ENCODE data around the gene MRPL32.

MRPL32 gene

GRCh38 chr7:42928754-42929153, 3.4 kb upstream of the MRPL32 start:
- no peak for DNase-seq

DNA sequence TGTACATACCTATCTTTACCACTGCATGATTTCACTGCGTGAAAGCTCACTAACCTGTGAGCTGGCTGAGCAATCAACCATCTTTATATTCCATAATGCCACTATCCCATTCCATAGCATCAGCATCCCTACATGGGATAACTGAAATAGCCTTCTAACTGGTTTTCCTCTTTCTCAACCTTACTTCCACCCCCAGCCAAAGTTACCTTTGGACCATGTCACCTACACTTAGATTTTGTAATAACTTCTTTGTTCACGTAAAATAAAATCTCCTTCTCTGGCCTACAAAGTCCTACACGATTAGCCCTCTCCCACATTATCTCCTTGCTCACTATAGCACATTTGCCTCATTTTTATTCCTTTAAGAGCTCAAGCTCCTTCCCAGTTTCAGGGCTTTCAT, 2.7 kb upstream of the MRPL32 start:
- DNase-seq = no peak

DNA sequence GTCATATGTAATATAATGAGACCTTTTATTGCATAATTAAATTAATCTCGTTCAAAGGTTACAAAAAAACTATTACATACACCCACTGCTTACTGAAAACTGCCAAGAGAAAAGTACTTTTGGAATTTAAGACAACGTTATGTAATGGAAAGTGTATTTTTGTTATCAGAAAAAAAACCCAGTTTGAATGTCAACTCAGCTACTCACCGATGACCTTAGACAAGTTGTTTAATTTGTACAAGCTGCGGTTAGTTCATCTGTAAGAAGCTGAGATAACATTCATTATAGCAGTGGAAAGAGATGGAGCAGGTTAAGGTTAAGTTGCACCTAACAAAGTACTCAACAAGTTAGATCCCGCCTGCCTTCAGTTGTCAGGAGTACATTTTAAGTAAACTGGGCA, 1.3 kb upstream of the MRPL32 start:
- no peak for DNase-seq

DNA sequence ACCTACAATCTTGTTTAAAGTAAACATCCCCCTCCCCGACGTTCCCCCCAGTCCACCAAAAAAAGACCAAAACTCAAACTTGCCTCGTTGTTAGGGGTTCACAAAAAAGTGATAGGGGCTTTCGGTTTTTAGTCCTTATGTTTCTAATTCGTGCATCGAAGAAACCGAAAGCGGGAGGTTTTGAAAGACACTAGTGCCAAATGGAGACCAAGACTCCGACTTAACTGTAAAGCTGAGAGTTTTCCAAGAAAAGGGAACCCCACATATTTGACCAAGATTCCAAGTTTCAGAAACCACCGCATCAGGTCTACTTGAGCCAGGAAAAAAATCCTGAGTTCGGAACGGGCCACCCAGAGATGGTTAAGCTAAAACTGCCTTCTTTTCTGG, 736 bp upstream of the MRPL32 start:
- DNase-seq = no peak

- DNase-seq = no peak
Measured at GRCh38 chr7:42932811-42933591, 825 bp downstream of the MRPL32 start.

- no peak for DNase-seq
Measured at GRCh38 chr7:42934291-42934690, 2.1 kb downstream of the MRPL32 start.

GRCh38 chr7:42935861-42936260, 3.7 kb downstream of the MRPL32 start:
- no peak for DNase-seq

DNA sequence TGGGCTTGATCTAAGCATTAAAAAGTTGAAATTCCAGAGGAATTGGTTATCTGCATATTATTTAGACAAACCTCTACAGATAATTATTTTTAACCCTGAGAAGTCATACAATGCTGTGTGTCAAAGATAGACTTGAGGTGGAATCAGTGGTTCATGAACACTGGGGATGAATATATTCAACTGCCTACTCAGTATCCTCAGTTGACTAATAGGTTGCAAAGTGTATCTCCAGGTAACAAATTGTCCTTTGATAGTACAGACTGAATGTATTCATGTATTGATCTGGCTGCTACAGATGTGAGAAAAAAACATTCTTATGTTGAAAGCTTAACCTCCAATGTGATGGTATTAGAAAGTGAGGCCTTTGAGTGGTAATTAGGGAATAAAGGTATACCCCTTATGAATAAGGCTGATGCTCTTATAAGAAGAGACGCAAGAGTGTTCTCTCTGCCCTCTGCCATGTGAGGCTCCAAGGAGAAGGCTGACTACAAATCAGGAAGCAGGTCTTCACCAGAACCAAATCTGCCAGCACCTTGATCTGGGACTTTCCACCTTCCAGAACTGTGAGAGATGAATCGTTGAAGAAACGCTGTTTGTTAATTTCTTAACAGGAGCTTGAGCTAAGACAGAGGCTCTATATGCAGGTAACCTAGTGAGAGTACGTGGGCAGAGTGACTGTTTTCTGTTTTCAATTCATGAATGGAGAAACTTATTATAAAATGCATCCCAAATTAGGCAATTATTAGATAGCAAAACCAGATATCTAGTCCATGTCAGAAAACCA, 7.5 kb downstream of the MRPL32 start:
- DNase-seq = no peak

DNA sequence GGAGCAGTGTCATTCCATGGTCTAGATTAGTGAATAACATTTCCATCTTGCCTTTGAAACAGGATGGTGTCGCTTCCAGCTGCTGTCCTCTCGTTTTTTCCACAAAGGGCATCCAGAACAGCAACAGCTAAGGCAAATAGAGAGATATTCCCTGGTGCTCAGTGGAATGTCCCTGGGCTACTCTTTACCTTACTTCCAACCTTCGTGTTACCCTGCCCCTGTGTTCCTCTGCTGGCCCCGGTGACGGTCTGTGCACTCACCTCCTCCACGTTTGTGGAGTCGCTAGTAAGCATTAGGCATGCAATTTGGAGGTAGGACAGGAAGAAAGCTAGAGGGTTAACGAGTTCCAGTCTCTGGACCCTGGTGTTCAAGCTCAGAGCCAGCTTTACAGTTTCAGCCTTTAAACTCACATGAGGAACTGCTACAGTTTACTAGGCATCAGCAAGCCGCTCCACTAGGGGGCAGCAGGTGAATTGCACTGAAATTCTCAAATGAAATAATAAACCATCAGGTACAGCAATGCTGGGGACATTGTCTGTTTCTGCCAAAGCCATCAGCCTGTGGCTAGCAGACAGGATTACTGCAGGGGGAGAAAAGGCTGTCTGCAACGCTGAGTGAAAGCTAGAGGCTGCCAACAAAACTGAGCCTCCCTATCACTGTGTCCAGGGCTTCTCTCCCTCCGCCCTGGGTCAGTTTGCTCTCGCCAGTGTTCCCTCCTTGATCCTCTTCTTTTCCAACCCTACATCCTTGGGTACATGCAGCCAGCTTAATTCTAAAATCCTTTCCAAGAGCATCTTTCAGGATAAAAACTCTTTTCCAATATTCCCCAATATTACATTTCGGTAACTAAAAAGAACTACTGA, 9.0 kb downstream of the MRPL32 start:
- peak; percentile 17 for DNase-seq

DNA sequence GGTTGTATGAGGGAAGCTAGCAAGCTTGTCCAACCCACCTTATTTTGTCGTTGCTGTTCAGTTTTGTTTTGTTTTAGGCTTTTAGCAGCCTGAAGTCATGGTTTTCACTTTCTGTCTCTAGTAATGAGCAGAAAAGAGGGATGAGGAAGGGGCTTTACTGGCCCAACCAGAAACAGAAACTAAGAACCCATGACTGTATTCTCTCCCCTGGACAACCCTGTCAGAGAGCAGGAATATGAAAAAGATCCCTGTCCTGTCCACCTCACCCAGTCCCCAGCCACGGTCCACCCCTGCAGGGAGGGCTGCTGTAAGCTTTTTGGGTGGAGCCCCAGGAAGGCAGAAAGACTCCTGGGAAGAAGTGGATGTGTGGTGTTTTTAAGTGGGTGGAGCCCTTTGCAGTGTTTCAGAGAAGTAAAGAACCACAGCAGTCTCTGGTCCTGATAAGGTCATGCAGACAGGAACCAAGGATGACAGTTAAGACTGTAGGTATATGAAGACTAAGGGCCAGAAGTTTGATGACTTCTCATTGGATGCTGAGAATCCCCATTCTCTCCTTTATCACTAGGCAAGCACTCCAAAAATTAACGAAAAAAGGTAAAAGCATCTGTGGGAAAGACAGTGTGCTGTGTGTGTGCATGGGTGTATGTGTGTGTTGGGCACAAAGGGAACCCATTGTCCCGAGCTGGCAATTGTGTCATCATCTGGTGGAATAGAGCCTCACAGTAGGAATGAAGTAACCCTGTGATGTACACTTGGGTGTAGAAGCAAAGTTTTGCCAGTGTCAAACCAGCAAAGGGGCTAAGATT, 13.8 kb downstream of the MRPL32 start:
- no peak for DNase-seq

DNA sequence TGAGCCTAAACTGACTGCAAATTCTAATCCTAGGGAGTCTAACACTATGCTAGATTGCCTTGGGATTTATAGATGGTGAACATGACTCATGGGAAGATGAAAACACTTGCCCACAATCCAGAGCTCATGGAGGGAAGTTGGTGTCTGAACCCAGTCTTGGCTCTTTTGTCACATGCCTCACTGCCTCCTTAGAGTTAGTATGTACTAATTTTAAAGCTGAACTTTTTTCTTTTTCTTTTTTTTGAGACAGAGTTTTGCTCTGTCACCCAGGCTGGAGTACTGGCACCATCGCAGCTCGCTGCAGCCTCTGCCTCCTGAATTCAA, 14.4 kb downstream of the MRPL32 start:
- no peak for DNase-seq

DNA sequence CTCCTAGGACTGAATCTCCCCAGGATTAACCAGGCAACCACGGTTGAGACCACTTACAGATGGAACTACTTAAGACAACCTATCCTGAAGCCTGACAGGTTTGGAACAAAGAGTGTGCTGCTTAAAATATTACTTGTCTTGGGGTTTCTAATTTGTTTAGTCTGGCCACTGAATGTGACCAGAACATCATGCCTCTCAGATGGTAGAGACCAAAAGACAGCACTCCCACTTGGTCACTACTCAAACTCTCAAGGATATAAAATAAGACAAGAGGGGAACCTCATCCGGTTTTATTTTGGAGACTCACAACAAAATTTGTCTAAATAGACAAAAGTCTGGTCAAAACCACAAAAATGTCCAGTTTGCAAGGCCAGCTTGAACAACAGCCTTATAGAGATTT, 15.3 kb downstream of the MRPL32 start:
- DNase-seq = no peak

- DNase-seq = no peak
Measured at GRCh38 chr7:42950417-42950816, 18.2 kb downstream of the MRPL32 start.

DNA sequence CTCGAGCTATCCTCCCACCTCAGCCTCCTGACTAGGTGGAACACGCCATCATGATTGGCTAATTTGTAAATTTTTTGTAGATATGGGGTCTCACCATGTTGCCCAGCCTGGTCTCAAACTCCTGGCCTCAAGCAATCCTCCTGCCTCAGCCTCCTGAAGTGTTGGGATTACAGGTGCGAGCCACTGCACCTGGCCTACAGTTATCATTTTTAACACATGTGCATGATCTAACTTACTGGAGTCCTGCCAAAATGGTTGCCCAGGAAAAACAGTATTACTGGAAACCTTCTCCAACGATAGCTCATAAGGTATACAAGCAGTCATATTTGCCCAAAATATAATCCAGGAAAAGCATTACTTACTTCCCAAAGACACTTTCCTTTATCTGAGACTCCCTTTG, 20.2 kb downstream of the MRPL32 start:
- DNase-seq = no peak

DNA sequence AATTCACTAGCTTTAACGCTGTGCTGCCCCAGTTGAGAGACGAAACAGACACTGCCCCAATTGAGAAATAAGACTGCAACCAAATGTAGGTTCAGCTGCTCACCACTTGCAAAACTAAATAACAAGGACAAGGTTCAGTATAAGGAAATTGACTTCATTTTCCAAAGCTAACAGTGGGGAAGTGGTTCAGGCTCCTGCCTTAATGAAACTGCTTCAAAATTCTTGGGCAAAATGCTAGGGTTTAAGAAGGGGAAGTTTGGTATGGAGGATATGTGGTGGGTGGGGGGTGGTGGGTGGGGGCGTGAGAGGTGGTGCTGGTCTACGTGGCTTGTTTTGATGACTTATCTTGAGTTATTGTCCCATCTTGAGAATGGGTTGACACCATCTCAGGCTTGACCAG, 21.8 kb downstream of the MRPL32 start:
- DNase-seq = no peak

- DNase-seq = no peak
Measured at GRCh38 chr7:42956062-42956461, 23.9 kb downstream of the MRPL32 start.

DNA sequence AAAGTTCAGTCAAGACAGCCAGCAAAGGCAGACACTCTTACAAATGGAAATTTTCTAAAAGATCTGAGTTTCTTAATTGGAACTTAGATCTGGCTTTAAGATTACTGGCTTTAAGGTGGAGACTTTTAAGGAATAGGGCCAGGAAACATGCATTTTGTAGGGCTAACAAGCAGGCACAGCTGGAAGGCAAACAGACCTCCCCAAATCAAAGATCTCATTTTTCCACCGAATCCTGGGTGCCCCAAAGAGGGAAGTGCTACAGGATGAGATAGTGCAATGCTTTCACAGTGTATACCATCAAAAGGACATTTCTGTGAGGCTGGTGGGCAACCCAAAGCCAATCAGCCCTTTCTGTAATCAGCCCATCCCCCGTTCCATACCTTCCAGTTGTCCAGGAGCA, 27.4 kb downstream of the MRPL32 start:
- no peak for DNase-seq

DNA sequence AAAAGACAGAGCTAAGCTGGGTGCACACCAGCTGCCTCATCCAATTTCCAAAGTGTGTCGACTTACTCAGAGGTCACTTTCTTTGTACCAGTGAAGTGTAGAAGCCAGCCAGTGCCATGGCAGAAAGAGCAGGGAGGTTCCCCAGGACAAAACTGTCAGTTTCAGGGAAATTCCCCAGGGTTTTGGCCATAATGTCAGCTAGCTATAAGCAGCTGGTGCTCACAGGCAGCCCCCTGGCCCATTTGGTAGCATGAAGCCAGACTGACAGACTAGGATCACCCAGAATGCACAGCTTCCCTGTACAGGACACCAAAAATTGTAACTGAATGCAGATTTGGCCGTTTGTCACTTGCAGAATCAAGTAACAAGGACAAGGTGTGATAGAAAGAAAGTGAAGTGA, 28.6 kb downstream of the MRPL32 start:
- DNase-seq = no peak

DNA sequence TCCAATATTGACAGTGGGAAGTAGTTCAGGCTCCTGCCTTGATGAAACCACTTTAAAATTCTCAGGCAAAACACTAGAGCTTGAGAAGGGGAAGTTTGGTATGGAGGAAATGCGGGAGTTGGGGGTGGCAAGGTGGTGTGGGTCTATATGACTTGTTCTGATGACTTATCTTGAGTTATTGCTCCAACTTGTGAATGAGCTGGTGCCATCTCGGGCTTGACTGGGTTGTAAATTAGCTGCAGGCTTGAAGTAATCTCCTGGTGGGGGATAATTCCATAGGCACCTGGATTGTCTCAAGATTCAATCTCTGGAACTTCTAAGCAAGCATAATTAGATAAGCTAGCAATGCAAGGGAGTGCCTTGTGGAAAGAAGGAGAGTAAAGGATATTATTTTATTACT, 29.0 kb downstream of the MRPL32 start:
- DNase-seq = no peak

DNA sequence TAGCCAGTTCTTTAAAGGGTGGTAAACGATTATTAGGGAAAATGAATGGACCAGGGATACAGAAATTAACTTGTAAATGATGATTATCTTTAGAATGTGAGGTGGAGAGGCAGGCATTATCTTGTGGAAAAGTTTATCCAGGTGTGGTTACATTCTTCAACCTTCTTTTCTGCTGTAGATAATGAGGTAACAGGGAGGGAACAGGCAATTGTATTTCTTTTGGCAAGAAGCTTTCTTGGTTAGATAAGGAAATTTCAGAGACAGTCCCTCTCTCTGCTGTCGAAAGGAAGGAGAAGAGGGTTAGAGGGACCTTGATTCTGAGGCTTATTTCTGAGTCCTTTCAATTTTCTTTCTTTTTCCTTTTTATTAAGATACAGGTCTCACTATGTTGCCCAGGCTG, 32.1 kb downstream of the MRPL32 start:
- DNase-seq = no peak

- DNase-seq = no peak
Measured at GRCh38 chr7:42964849-42965805, 33.0 kb downstream of the MRPL32 start.

DNA sequence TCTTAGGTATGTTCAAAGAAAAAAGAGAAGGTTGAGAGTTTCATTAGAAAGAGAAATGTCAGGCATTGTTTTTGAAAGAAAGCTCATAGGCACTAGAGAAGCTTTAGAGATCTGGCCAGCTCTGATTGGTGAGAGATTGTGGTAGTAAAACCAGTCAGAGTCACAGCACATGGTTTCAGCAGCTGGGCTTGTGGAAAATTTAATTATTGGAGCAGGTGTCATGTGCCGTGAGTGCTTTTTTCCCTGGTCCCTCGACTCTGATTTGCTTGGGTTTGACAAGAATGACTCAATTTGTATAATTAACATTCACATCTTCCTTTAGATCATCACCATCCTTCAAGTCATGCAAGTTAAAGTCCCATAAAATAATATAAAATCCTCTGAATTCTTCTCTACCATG, 35.2 kb downstream of the MRPL32 start:
- no peak for DNase-seq
